ENCODE data around the gene GAD1.

GAD1 gene

DNA sequence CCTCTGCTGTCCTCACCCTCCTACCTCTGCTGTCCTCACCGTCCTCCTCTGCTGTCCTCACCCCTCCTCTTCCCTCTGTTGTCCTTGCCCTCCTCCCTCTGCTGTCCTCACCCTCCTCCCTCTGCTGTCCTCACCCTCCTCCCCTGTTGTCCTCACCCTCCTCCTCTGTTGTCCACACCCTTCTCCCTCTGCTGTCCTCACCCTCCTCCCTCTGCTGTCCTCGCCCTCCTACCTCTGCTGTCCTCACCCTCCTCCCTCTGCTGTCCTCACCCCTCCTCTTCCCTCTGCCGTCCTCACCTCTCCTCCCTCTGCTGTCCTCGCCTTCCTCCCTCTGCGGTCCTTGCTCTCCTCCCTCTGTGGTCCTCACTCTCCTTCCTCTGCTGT is 11.8 kb downstream of the GAD1 start:
- Histone ChIP-seq H3K4me3 (replicated peaks; ENCODE audit: insufficient read depth, low read length) (no peak overlapping the region), H3K27me3 (ENCODE audit: insufficient read depth, poor library complexity, severe bottlenecking) (peaks cover 28% of the 10 kb centered on the region), H3K27ac (replicated peaks) (no peak overlapping the region)
- DNase-seq (ENCODE audit: low read depth in 1 of 2, low spot score in 1 of 2) = no peak
- TF ChIP-seq, protein P1, sequence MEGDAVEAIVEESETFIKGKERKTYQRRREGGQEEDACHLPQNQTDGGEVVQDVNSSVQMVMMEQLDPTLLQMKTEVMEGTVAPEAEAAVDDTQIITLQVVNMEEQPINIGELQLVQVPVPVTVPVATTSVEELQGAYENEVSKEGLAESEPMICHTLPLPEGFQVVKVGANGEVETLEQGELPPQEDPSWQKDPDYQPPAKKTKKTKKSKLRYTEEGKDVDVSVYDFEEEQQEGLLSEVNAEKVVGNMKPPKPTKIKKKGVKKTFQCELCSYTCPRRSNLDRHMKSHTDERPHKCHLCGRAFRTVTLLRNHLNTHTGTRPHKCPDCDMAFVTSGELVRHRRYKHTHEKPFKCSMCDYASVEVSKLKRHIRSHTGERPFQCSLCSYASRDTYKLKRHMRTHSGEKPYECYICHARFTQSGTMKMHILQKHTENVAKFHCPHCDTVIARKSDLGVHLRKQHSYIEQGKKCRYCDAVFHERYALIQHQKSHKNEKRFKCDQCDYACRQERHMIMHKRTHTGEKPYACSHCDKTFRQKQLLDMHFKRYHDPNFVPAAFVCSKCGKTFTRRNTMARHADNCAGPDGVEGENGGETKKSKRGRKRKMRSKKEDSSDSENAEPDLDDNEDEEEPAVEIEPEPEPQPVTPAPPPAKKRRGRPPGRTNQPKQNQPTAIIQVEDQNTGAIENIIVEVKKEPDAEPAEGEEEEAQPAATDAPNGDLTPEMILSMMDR (IDR thresholded peaks at IDR 0.05; ENCODE audit: insufficient read depth, low read length) = no peak
- TF ChIP-seq, protein P2, sequence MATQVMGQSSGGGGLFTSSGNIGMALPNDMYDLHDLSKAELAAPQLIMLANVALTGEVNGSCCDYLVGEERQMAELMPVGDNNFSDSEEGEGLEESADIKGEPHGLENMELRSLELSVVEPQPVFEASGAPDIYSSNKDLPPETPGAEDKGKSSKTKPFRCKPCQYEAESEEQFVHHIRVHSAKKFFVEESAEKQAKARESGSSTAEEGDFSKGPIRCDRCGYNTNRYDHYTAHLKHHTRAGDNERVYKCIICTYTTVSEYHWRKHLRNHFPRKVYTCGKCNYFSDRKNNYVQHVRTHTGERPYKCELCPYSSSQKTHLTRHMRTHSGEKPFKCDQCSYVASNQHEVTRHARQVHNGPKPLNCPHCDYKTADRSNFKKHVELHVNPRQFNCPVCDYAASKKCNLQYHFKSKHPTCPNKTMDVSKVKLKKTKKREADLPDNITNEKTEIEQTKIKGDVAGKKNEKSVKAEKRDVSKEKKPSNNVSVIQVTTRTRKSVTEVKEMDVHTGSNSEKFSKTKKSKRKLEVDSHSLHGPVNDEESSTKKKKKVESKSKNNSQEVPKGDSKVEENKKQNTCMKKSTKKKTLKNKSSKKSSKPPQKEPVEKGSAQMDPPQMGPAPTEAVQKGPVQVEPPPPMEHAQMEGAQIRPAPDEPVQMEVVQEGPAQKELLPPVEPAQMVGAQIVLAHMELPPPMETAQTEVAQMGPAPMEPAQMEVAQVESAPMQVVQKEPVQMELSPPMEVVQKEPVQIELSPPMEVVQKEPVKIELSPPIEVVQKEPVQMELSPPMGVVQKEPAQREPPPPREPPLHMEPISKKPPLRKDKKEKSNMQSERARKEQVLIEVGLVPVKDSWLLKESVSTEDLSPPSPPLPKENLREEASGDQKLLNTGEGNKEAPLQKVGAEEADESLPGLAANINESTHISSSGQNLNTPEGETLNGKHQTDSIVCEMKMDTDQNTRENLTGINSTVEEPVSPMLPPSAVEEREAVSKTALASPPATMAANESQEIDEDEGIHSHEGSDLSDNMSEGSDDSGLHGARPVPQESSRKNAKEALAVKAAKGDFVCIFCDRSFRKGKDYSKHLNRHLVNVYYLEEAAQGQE (IDR thresholded peaks at IDR 0.05; ENCODE audit: insufficient replicate concordance, low read depth) = no peak
- TF ChIP-seq GABPA (IDR thresholded peaks at IDR 0.05; ENCODE audit: low read depth) (no peak), POLR2AphosphoS5 (IDR thresholded peaks at IDR 0.05; ENCODE audit: low read depth) (no peak), SPI1 (IDR thresholded peaks at IDR 0.05; ENCODE audit: borderline replicate concordance, low read depth) (no peak)

DNA sequence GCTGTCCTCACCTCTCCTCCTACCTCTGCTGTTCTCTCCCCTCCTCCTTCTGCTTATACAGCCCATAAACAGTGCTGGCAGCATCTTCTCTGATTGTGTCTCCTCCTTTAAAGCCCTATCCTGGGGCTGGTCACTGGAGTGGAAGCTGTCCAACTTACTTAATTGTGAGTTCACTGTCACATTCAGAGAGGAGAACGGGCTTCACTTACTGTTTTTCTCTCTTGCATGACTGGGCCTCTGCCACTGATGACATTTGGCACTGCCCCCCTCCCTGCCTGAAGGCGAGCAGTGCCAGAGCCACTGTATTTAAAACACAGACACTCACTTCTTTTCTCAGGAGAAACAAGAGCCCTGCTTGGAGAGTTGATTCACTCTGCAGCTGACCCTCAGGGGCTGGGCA is 12.3 kb downstream of the GAD1 start:
- no peak for DNase-seq (ENCODE audit: low read depth in 1 of 2, low spot score in 1 of 2)
- H3K27ac ChIP-seq (replicated peaks) = no peak overlapping the region
- H3K27me3 ChIP-seq (ENCODE audit: insufficient read depth, poor library complexity, severe bottlenecking) = peaks cover 24% of the 10 kb centered on the region
- no peak overlapping the region for H3K4me3 ChIP-seq (replicated peaks; ENCODE audit: insufficient read depth, low read length)
- TF ChIP-seq SPI1 (IDR thresholded peaks at IDR 0.05; ENCODE audit: borderline replicate concordance, low read depth) (no peak), POLR2AphosphoS5 (IDR thresholded peaks at IDR 0.05; ENCODE audit: low read depth) (no peak)
- TF ChIP-seq, protein P1 (IDR thresholded peaks at IDR 0.05; ENCODE audit: insufficient read depth, low read length) = no peak

DNA sequence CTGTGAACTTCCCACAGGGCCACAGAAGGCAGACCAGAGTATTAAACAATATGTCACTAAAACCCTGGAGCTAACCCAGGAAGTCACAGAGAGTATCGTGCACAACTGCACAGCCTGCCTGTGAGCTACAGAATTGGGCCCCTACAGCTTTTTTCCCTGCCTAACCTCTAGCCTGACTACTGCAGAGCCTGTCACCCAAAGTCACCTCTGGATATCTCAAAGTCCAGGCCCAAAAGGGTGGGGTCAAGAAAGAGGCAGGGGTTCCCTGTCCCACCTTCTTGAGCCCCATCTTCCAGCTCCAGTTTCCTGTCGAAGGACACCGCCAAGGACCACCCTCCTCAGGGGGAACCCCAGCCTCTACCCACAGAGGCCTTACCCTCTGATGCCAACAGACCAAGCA is 13.5 kb downstream of the GAD1 start:
- Histone ChIP-seq H3K4me3 (replicated peaks; ENCODE audit: insufficient read depth, low read length) (no peak overlapping the region), H3K27me3 (ENCODE audit: insufficient read depth, poor library complexity, severe bottlenecking) (peaks cover 14% of the 10 kb centered on the region), H3K27ac (replicated peaks) (no peak overlapping the region)
- TF ChIP-seq, protein P2 (IDR thresholded peaks at IDR 0.05; ENCODE audit: insufficient replicate concordance, low read depth) = no peak
- TF ChIP-seq, protein P1 (IDR thresholded peaks at IDR 0.05; ENCODE audit: insufficient read depth, low read length) = no peak
- TF ChIP-seq POLR2AphosphoS5 (IDR thresholded peaks at IDR 0.05; ENCODE audit: low read depth) = no peak
- TF ChIP-seq SPI1 (IDR thresholded peaks at IDR 0.05; ENCODE audit: borderline replicate concordance, low read depth) = no peak
- TF ChIP-seq GABPA (IDR thresholded peaks at IDR 0.05; ENCODE audit: low read depth) = no peak
- DNase-seq (ENCODE audit: low read depth in 1 of 2, low spot score in 1 of 2) = no peak

DNA sequence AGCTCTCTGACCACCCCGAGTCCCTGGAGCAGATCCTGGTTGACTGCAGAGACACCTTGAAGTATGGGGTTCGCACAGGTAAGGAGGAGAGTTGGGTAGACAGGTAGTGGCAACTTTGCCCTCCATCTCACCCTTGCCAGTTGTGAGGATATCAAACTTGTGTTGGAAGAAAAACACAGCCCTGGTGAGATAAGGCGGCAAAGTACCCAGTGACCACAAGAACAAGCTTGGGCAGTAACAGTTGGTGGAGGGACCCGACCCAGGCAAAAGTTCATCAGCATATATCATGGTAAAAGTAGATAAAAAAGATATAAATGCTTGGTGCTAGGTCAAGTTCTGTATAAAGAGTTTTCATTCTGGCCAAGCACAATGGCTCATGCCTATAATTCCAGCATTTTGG is 14.4 kb downstream of the GAD1 start:
- Histone ChIP-seq H3K27me3 (ENCODE audit: insufficient read depth, poor library complexity, severe bottlenecking) (peaks cover 11% of the 10 kb centered on the region), H3K27ac (replicated peaks) (no peak overlapping the region), H3K4me3 (replicated peaks; ENCODE audit: insufficient read depth, low read length) (no peak overlapping the region)
- DNase-seq (ENCODE audit: low read depth in 1 of 2, low spot score in 1 of 2) = no peak
- TF ChIP-seq, protein P1 (IDR thresholded peaks at IDR 0.05; ENCODE audit: insufficient read depth, low read length) = no peak
- TF ChIP-seq, protein P2 (IDR thresholded peaks at IDR 0.05; ENCODE audit: insufficient replicate concordance, low read depth) = no peak
- TF ChIP-seq SPI1 (IDR thresholded peaks at IDR 0.05; ENCODE audit: borderline replicate concordance, low read depth) (no peak), GABPA (IDR thresholded peaks at IDR 0.05; ENCODE audit: low read depth) (no peak), POLR2AphosphoS5 (IDR thresholded peaks at IDR 0.05; ENCODE audit: low read depth) (no peak)

All from HL-60 (cell line).